IPS-18c (cell line): ENCODE measurements around the gene RAD51B.

Source experiments
- H3K4me3 ChIP-seq: 2 replicates; pipeline ENCODE4 v1.7.0; 2013; ENCODE audit warnings: low read depth, mild to moderate bottlenecking, low read length, moderate library complexity; ENCODE audit not compliant: insufficient read depth
- H3K9me3 ChIP-seq: one replicate; pipeline ENCODE4 v1.6.1; 2013; ENCODE audit warnings: mild to moderate bottlenecking, low read length, moderate library complexity; ENCODE audit not compliant: control insufficient read depth, insufficient read depth

RAD51B gene

DNA sequence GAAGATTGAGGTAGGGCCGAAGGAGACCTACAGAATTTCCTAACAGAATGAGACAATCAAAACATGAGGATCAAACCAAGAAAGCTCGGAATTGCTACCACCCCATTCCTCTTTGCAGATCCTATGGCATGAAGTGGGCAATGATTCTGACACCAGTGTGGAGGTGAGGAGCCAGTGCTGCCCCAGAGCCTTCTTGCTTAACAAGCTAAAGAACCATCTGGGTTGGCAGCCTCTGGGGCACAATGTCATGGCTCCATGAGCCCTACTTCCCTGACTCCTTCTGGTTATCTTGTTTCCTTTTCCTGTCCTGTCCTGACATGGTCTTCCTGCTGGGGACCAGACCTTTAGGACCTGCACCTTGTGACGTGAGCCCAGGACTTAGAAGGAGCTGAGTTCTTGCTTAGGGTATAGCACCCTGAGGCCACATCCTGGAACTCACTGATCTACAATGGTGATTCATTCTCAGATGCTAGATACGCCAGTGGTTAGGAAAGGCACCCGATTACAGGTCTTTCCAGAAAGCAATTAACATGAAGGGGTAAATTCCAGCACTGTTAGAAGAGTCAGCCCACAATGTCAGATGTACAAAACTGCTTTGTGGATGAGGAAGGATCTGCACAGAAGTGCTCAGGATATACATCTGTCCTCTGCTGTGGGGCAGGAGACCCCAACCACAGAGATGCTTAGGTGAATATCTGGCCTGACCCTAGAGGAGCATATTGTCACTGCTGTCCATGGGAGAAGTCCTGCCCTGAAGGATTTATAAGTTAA is 649.0 kb downstream of the RAD51B start:
- Histone ChIP-seq H3K9me3 (no peaks in the 10 kb centered on the region), H3K4me3 (no peak overlapping the region)

DNA sequence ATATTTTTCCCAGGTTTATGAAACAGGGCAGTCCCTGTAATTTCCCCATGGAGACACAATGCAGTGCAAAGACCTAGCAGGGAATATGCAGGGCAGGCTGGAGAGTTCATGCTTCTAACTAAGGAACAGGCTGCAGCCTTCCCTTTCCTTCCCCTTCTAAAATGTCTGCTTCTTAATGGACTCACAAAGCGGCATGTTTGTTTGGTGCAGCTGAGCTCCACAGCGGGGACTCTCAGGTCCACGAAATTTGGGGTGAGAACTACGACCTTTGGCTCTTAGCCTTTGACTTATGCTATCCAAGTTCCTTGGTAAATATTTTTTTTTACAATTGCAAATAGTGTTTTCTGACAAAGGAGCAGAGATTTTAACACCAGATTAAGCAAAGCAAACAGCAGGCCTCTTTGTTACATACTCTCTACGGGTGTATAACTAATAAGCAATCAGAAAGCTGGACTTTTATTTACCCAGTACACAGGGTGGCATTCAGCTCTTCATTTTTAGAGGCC is 649.7 kb downstream of the RAD51B start:
- Histone ChIP-seq H3K9me3 (no peaks in the 10 kb centered on the region), H3K4me3 (no peak overlapping the region)

DNA sequence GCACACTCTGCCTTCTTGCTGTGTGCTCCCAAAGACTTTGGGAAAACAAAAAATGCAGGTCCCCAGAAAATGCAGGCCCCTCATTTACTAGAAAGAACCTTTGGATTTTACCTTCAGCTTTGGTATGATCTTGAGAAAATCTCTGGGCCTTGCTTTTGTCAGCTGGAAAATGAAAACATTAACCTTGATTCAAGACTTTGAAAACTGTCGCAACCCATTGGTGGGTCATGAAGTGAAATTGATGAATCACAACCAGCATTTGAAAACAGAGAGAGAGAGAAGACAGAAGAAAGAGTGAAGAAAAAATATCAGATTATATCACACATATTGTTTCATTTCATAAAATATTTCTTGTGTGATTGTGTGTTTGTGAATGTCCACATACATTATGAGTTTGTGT is 650.8 kb downstream of the RAD51B start:
- Histone ChIP-seq H3K9me3 (no peaks in the 10 kb centered on the region), H3K4me3 (no peak overlapping the region)

DNA sequence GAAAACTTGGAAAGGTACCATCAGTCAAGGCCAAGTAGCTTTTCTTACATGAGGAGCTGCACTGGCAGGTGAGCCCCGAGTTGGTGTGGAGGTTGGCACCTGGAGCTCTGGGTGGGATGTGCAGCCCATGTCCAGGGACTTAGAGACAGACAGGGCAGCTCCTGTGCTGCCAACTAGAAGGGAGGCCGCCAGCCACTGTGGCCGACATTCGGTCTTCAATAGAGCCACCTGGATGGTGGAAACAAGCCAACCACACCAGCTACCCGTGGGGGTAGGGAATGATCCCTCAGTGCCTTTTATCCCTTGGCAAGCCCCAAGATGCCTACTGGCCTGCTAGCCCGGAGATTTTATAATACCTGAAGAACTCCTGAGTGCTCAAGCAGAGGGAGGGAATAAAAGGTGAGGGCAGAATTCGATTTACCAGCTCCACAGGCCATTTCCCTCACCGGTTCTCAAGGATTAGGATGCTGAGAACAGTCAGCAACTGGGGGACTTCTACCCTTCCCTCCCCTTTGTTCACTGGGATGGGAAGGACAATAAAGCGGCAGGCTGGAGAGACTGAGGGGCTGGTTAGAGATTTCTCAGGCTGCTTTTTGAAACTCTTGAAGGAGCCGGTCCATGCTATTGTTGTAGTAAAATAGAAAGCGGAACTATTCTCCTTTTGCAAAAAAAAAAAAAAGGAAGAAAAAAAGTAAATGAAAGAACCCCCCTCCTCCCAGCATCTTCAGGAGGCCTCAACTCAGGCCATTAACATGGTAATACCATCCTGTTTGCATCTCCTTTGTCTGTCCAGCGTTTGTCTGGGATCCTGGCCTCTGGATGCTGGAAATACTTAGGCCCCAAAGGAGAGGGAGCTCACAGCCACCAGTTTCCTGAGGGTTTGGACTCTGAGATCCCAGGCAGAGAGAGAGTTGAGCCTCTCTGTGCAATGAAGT is 651.7 kb downstream of the RAD51B start:
- Histone ChIP-seq H3K9me3 (no peaks in the 10 kb centered on the region), H3K4me3 (no peak overlapping the region)

DNA sequence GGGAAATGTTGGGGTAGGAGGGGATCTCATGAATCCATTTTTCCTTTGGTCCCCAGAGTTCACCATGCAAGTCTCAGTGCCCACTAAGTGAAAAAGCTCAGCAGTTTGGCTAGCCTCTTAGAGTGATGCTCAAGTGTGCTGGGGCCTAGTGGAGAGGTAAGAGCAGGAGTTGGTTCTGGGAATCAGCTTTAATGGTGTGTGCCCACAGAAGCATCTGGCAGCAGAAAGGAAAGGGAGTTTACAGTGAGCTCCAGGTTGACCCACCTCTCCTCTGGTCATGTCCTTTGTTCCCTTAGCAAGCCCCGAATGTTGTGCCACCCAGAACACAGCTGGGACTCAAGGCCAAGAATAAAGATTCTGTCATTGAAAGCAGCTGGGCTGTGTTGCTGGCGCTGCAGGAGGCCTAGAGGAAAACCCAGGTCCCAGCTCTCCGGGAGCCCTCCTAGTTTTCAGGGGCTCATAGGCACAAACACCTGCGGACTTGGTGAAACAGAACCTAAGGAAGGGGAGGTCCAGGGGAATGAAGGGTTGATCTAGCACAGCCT is 652.5 kb downstream of the RAD51B start:
- no peak overlapping the region for H3K4me3 ChIP-seq

DNA sequence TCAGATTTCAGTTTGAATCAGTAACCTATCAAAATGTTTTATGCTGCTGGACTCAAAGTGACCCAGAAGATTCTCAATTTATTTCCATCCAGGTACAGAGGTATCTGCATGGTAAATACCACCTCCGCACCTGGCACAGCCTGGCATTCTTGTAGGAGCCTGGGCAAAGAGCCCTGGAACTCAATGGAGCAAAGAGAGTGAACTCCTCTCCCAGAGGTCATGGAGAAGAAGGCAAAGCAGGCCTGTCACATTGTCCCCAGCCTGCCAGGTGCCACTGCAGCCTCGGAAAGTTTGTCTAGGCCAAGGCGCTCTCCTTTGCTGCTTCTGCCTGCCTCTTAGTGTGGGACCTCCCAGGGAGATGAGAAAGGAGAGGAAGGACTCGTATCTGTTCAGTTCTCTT is 653.5 kb downstream of the RAD51B start:
- no peak overlapping the region for H3K4me3 ChIP-seq

More for the DNA sequence above, 652.5 kb downstream of the RAD51B start:
- H3K9me3 ChIP-seq = no peaks in the 10 kb centered on the region

DNA sequence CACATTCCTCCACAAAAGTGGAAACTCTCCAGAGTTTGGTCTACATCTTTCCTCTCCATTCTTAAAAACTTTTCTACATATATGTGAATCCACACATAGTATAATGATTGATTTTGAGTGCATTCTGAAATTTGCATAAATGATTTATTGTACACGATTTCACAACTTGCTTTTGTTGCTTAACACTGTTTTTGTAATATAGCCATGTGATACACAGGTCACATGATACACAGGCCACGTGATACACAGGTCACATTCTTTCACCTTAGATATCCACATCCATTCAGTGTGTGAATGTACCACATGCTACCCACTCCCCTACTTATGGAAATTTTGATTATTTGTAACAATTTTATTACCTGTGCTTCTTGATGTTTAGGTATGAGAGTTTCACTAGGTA is 654.2 kb downstream of the RAD51B start:
- Histone ChIP-seq H3K4me3 (no peak overlapping the region), H3K9me3 (no peaks in the 10 kb centered on the region)

More for the DNA sequence above, 653.5 kb downstream of the RAD51B start:
- no peaks in the 10 kb centered on the region for H3K9me3 ChIP-seq

DNA sequence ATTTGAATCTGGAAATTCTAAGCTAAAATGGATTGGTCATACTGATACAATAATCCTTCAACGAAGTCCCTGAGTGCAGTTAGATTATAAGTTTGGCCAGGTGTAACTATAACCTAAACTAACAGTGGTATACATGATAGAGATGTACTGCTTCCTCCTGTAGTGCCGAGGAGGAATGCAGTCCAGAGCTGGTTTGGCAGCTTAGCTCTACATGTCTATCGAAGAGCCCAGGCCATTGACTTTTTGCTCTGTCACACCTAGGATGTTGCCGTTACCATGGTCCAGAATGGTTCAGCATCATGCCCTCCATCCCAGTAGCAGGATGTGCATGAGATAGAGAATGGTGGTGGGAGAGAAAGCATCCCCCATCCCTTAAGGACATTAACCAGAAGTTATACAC is 655.2 kb downstream of the RAD51B start:
- Histone ChIP-seq H3K9me3 (no peaks in the 10 kb centered on the region), H3K4me3 (no peak overlapping the region)

DNA sequence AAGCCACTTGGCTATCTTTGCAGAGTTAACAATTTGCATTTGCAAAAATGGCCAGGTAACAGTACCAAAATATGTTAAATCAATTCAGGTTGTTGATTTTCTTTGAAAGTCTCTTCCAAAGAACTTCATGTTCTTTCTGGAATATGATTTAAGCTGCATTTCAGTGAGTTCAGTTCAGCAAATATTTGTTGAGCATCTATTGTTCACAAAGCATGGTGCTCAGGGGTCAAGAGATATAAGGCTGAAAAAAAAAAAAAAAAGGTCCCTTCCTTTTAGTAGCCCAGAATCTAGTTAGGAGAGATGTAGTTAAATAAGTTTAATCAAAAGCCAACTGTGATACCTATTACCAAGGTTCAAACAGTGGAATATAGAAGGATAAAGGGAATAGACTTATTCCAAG is 656.2 kb downstream of the RAD51B start:
- Histone ChIP-seq H3K9me3 (no peaks in the 10 kb centered on the region), H3K4me3 (no peak overlapping the region)

DNA sequence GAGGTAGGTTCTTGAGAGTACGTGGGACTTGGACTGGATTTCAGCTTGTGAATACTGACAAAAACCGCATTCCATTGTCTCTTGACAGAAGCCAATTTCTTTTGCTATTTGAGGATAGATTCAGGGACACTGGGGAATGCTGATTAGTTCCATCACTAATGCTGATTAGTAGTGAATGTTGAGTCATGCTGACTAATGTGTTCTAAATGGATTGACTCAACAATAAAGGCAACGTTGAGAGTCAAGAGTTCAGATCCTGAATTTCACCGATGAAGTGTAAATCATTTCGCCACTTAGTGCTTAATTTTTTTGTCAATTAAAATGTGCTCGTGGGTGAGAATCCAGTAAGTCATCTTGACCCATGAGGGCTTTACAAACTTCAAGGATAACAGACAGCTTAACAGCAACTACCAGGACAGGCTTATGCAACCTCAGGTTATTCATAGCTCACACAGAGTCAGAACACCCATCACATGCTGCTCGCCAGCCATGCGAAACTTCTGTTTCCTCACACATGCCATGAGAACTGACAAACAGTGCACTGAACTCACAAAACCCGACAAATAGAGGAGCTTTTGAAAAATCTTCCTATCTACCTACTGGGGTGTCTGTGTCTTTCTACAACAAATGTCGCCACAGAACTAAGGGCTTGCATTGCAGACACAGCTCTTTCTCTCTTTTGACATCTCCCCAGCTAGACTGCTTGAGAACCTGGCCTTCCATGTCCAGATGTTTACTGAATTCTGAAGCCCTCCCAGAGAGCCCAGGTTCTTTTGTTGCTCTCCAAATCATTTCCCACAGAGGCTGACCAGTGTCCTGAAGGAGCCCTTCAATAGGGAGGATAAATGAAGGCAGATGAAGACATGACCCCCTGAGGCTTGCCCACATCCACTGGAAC is 656.9 kb downstream of the RAD51B start:
- H3K4me3 ChIP-seq = no peak overlapping the region
- H3K9me3 ChIP-seq = no peaks in the 10 kb centered on the region

DNA sequence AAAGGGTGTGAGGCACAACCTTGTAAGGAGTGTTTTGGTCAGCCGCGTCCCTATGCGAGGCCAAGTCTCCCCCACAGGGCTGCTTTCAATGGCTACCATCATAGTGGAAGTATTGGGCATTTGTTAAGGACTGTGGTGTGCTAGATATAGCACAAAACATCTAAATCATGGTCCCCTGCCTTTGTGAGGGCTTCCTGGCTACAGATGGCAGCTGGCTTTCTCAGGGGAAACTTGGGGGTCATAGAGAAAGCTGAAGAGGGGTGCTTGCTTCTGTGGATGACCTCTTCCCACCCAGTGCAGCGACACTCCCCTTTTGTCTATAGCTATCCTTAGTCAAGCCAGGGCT is 657.5 kb downstream of the RAD51B start:
- no peak overlapping the region for H3K4me3 ChIP-seq
- H3K9me3 ChIP-seq = no peaks in the 10 kb centered on the region

DNA sequence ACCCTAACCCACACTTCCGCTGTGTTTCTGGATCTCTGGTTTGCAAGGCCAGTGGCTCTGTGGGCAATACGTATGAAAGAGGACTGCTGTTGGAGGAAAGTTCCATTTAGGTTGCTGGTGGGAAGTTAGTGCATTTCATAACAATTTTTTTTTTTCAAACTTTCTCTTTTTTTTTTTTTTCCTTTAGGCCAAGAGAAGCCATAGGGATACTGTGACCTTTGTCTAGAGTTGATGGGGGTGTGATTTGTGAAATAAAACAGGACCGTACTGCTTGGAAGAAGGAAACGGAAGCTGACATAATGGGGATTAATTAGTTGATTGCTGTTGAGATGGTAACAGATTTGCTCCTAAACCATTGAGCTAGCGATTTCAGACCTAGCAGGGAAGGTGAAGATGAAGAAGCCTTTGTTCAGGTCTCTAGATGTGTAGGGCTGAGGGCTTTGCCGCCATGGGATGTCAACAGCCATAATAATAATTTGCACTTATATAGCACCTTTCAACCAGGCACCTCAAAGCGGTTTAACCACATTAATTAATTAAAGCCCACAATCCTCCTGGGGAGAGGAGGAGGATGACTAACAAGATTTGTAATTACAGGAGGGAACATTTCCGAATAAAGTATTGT is 658.0 kb downstream of the RAD51B start:
- Histone ChIP-seq H3K4me3 (no peak overlapping the region), H3K9me3 (no peaks in the 10 kb centered on the region)

DNA sequence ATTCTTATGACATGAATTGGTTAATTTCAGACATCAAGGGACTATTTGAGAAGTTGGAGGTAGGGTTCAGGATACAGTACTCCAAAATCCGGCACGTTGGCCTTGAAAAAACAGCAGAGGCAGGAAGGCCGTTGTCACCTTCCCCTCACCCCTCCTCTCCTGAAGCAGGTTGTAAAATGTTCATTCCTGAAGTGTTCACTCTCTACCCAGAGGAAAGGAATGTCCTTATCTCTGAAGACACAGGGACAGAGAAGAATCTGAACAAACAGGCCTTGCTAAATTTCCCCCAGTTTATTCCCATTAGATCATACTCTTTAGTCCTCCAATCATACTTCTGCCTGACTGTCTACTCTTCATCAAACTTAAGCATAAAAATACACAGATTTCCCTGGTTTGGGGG is 659.7 kb downstream of the RAD51B start:
- Histone ChIP-seq H3K4me3 (no peak overlapping the region), H3K9me3 (no peaks in the 10 kb centered on the region)

DNA sequence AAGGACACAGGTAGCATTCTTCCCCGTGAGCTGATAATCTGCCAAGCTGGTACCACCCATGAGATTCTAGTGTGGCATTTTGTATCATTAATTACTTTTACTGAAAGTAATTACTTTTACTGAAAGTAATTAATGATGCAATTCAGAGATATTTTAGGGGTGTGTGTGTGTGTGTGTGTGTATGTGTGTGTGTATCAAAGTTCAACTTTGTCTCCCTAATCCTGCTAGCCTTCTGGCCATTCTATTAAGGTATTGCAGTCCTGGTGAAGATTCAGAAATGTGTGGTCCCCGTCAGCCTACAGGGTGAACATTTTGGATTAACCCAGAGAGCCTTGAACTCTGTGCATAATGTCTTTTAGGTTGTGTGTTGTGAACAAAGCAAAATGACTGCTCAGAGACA is 662.4 kb downstream of the RAD51B start:
- Histone ChIP-seq H3K4me3 (no peak overlapping the region), H3K9me3 (no peaks in the 10 kb centered on the region)

DNA sequence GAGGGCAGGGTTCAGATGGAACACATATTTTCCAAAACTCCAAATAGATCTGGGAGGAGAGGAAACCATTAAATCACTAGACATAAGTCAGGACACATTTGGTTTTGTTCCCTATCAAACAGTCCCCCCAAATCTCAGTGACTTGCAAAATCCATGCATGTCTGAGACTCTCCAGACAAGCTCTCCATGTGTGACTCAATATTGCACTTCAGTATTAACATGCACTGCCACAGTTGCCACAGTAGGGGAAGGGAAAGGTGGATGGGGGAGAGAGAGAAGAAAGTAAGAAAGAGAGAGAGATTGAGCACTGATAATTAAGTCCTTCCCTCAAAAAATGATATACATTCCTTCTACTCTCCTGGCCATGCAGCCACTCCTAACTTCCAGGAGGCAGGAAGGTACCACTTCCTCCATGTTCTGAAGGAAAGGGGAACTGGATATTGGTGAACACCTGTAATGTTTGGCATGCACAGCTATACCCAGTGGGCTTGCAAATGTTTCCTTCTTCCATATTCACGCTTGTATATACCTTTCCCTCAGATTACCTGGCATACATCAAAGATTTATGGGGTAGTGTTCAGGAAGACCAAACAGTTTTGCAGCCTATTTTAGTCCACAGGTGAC is 663.3 kb downstream of the RAD51B start:
- H3K9me3 ChIP-seq = no peaks in the 10 kb centered on the region
- H3K4me3 ChIP-seq = no peak overlapping the region

DNA sequence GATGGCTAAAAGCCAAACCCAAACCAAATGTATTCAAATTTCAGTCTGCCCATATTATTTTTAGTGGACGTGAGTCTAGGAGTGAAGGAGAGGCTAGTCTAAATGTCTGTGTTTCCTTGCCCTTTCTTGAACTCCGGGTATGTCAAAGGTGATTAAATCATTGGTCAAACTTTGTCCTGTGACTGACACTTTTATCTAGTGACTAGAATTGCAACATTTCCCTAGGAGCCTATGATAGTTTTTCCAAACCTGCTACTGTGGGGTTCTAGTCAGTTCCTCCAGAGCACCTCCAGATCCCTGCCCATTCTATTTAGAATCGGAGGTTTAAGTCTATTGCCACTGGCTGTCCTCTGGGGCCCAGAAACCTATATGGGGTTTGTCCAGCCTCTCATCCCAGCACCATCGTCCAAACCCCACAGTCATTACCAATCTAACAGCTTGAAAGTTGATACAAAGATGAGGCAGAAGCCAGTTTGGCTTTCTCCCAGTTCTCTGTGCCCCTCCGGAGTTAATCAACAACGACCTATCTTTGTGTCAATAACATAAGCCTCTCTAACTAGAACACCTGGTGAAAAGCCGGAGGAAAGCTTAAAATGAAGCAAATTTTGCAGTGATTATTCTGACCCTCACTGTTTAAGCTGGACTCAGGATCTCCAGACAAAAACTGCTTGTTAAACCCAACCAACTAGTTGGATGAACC is 666.6 kb downstream of the RAD51B start:
- H3K9me3 ChIP-seq = no peaks in the 10 kb centered on the region
- H3K4me3 ChIP-seq = no peak overlapping the region
